Parathyroid adenoma (tissue), 2 donors: ENCODE measurements around the gene NOTCH1.

ENCODE experiments used
- H2AFZ ChIP-seq: fragments of 300-600 bp; sonication (generic); one replicate; pipeline ENCODE4 v1.7.0; 2017; ENCODE audit warnings: antibody characterized with exemption, mild to moderate bottlenecking
- H3K27ac ChIP-seq: fragments of 300-600 bp; sonication (generic); one replicate; pipeline ENCODE4 v1.7.0; 2017
- H3K27me3 ChIP-seq: fragments of 300-600 bp; sonication (generic); one replicate; pipeline ENCODE4 v1.7.0; 2017; ENCODE audit warnings: low read length; ENCODE audit not compliant: control insufficient read depth, insufficient read depth
- H3K36me3 ChIP-seq: fragments of 300-600 bp; sonication (generic); one replicate; pipeline ENCODE4 v1.7.0; 2017; ENCODE audit warnings: low read length; ENCODE audit not compliant: control insufficient read depth, insufficient read depth
- H3K4me1 ChIP-seq: fragments of 300-600 bp; sonication (generic); one replicate; pipeline ENCODE4 v1.7.0; 2017; ENCODE audit warnings: control low read depth
- H3K4me2 ChIP-seq: fragments of 300-600 bp; sonication (generic); one replicate; pipeline ENCODE4 v1.7.0; 2017; ENCODE audit warnings: low read length
- H3K4me3 ChIP-seq: fragments of 300-600 bp; sonication (generic); one replicate; pipeline ENCODE4 v1.7.0; 2017; ENCODE audit warnings: low read depth, low read length
- H3K79me2 ChIP-seq: fragments of 300-600 bp; sonication (generic); one replicate; pipeline ENCODE4 v1.7.0; 2017; ENCODE audit warnings: control low read depth
- H3K9ac ChIP-seq: fragments of 300-600 bp; sonication (generic); one replicate; pipeline ENCODE4 v1.7.0; 2017; ENCODE audit warnings: mild to moderate bottlenecking
- H3K9me3 ChIP-seq: fragments of 300-600 bp; sonication (generic); one replicate; pipeline ENCODE4 v1.7.0; 2017; ENCODE audit warnings: low read length; ENCODE audit not compliant: control insufficient read depth
- TF ChIP-seq, protein P1 (sequence below): fragments of 300-600 bp; sonication (generic); IDR thresholded peaks from one replicate; pipeline ENCODE4 v1.7.0; 2017; ENCODE audit warnings: antibody characterized with exemption, mild to moderate bottlenecking
- donor health status: primary hyperparathyroidism.

NOTCH1 gene

DNA sequence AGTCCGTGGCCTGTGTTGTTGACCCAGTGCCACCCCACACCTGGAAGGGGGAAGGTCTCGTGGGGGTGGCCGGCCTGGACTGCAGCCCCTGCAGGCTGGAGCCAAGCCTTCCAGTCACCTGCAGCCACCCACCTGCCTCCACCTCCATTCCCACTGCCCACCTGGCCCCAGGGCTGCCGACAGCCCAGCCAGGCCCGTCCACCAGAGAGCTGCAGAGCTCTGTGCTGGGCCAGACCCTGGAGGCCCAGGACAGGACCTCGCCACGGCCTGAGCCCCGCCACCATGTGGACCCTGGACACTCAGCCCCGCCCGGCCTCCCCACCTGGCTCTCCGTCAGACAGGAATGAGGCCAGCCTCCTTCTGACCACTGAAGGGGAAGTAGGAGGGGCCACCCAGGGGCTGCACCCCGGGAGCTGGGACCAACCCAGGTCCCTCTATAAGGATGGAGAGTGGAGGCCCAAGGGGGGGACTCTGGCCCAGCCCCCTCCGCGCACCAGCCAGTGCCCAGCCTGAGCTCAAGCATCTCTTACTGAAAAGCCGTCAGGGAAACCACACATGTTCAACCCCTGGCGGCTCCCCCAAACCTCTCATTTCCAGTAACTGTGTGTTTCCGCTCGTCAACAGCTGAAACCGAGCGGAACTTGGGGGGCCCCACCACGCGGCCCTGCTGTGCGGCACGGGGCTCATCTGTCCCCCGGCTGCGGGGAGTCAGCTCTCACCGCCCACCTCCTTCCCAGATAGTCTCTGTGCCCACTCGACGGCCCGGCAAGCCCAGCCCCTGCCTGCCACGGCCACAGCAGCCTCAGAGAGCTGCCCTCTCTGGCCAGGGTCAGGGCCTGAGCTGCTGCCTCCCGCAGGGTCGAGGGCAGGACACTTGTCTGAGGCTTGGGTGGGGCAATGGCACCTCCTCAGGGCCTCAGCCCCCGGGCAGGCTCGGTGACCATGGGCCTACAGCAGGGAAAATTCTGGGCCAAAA lies 12.8 kb downstream of the NOTCH1 start:
- no peak overlapping the region for H3K9ac ChIP-seq
- no peaks in the 10 kb centered on the region for H3K27me3 ChIP-seq
- H3K4me2 ChIP-seq, result no peak overlapping the region
- H3K4me3 ChIP-seq, result no peak overlapping the region
- no peak overlapping the region for H3K27ac ChIP-seq
- TF ChIP-seq, protein P1, sequence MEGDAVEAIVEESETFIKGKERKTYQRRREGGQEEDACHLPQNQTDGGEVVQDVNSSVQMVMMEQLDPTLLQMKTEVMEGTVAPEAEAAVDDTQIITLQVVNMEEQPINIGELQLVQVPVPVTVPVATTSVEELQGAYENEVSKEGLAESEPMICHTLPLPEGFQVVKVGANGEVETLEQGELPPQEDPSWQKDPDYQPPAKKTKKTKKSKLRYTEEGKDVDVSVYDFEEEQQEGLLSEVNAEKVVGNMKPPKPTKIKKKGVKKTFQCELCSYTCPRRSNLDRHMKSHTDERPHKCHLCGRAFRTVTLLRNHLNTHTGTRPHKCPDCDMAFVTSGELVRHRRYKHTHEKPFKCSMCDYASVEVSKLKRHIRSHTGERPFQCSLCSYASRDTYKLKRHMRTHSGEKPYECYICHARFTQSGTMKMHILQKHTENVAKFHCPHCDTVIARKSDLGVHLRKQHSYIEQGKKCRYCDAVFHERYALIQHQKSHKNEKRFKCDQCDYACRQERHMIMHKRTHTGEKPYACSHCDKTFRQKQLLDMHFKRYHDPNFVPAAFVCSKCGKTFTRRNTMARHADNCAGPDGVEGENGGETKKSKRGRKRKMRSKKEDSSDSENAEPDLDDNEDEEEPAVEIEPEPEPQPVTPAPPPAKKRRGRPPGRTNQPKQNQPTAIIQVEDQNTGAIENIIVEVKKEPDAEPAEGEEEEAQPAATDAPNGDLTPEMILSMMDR, result no peak
- no peaks in the 10 kb centered on the region for H3K36me3 ChIP-seq
- no peaks in the 10 kb centered on the region for H3K9me3 ChIP-seq
- H3K79me2 ChIP-seq, result peaks cover 12% of the 10 kb centered on the region
- no peaks in the 10 kb centered on the region for H3K4me1 ChIP-seq
- no peak overlapping the region for H2AFZ ChIP-seq

DNA sequence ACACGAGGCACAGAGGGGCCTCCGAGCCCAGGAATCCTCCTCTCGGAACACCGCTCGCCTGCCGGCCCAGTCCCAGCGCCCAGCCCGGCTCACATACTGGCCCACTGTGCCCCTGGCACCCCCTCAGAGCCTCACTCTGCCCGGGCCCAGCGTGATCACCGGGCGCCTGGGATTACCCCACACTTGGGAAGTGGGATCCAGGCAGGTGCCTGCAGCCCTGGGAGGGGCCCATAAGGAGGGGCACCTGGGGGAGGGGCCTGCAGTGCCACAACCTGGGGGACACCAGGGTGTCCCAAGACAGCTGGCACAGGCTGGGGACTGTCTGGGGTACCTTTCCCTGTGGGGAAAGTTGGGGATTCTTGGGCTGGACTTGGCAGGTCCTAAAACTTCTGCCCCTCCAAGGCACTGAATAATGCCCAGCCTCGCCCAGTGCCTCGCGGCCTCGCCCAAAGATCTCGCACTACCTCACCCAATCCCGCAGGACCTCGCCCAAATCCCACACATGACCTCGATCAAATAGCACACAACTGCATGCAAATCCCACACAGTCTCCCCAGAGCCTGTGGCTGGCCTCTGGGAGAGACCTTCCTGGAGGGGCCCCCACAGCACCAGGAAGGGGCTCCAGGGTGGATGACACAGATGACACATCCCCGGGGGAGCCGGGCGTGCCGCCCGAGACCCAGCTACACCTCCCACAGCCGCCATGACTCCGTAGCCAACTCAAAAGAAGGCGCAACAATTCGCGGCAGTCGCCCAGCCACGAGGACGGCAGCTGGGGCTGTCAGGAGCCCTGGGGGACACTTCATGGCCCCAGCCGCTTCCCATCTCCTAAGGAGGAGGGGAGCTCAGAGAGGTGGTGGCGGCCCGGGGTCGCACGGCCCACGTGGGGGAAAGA lies 13.7 kb downstream of the NOTCH1 start:
- H3K79me2 ChIP-seq, result peaks cover 12% of the 10 kb centered on the region
- H3K27ac ChIP-seq, result no peak overlapping the region
- H3K36me3 ChIP-seq, result no peaks in the 10 kb centered on the region
- no peak overlapping the region for H3K4me3 ChIP-seq
- TF ChIP-seq, protein P1, result no peak
- no peaks in the 10 kb centered on the region for H3K9me3 ChIP-seq
- H3K4me1 ChIP-seq, result no peaks in the 10 kb centered on the region
- H3K4me2 ChIP-seq, result no peak overlapping the region
- no peaks in the 10 kb centered on the region for H3K27me3 ChIP-seq
- no peak overlapping the region for H2AFZ ChIP-seq
- H3K9ac ChIP-seq, result no peak overlapping the region

DNA sequence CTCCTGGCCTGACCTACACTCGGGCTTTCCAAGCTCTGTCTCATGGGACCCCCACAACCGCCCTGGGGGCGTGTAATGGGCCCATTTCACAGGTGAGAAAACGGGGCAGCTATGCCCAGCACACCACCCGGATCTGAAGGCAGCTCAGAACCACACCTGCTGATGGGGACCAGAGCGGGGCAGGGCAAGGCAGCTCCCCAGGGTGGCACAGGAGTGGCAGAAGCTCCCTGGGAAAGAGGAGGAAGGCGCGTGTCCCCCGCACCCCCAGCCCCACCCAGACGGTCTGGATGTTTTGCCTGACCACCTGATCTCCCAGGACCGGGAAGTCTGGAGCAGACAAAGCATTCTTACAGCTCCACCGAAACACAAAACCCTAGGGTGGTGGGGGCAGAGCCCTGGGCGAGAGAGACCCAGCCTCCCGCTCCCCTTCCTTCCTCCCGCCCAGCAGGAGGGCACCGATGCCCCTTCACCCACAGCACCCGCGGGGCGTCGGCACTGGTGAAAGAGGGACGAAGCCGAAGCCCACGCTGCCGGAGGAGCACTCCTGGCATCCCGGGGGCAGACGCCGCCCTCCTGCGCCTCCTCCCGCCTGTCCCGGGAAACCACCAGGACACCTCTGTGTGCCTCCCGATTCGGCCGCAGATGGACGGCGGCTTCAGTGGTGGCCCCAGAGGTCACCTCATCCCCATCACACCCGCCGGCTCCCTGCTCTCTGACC lies 14.5 kb downstream of the NOTCH1 start:
- Histone ChIP-seq H3K79me2 (peaks cover 10% of the 10 kb centered on the region), H3K4me2 (no peak overlapping the region), H3K36me3 (no peaks in the 10 kb centered on the region), H3K9ac (no peak overlapping the region), H2AFZ (no peak overlapping the region), H3K27ac (no peak overlapping the region), H3K4me3 (no peak overlapping the region), H3K27me3 (no peaks in the 10 kb centered on the region), H3K9me3 (no peaks in the 10 kb centered on the region), H3K4me1 (no peaks in the 10 kb centered on the region)
- TF ChIP-seq, protein P1, result no peak

DNA sequence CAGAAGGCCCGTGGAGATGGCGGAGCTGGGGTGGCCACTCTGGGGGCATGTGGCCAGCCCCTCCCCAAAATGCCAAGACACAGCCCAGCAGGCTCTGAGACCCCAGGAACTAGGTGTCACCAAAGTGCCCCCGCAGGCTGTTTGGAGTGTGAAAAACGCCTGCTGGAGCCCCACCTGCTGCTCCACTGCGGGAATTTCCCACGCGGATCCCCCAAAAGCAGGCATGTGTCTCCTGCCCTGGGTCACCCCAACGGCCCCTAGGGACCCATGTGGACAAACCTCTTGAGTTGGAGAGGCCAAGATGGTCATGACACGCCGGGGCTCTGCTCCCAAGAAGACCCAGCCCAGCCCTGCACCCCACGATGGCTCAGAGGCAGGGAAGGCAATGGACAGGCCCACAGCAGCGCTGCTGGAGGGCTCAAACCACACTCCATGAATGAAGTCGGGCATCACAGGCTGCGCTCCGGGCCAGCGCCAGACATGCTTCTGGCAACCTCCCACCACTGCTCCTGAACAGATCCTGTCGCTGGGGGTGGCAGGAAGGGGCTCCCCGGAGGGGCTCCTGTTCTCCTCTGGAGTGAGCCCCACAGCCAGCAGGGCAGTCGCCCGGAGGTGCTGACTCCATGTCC lies 15.3 kb downstream of the NOTCH1 start:
- Histone ChIP-seq H3K4me2 (no peak overlapping the region), H3K9me3 (no peaks in the 10 kb centered on the region), H3K27ac (no peak overlapping the region), H3K79me2 (peaks cover 8% of the 10 kb centered on the region), H2AFZ (no peak overlapping the region), H3K27me3 (no peaks in the 10 kb centered on the region), H3K4me1 (no peaks in the 10 kb centered on the region), H3K4me3 (no peak overlapping the region), H3K9ac (no peak overlapping the region), H3K36me3 (no peaks in the 10 kb centered on the region)
- TF ChIP-seq, protein P1, result no peak
